Measurements from ENCODE around the gene RASA2.

- TF ChIP-seq CTCF (IDR thresholded peaks at IDR 0.05), result no peak
- TF ChIP-seq POLR2A (IDR thresholded peaks at IDR 0.05), result no peak
- no peak for TF ChIP-seq POLR2AphosphoS5 (IDR thresholded peaks at IDR 0.05)
Observed at GRCh38 chr3:141556034-141556433, 69.2 kb downstream of the RASA2 start.
